H1 (cell line): ENCODE results near the gene CTTNBP2NL. TPM values are rescaled to one million over a fixed set of nuclear protein-coding genes. Genes with fewer than 3 reads are reported as not detected.

Source experiments
- CTCF ChIA-PET: fragments of 300-600 bp; sonication (Branson Sonifier 250); formaldehyde crosslinking; loops from one replicate; lab custom pipeline; 2021; ENCODE audit not compliant: partially characterized antibody; lab: Charles Lee
- POLR2A ChIA-PET: fragments of 300-600 bp; sonication (Branson Sonifier 250); formaldehyde crosslinking; loops from one replicate; lab custom pipeline; 2021; ENCODE audit warnings: inconsistent platforms; ENCODE audit not compliant: partially characterized antibody; lab: Charles Lee
- DNase-seq, 2 experiments: peaks; one replicate each; pipeline versions ENCODE4 v3.0.0 to v3.0.0-alpha.2; 2010 to 2022; ENCODE audit warnings: low spot score in 2 of 2, low read depth in 1 of 2, mixed read lengths in 1 of 2
- FAIRE-seq: peaks from 2 replicates; lab custom pipeline; 2011; peaks lifted over from hg19 to GRCh38; lab: Jason Lieb, UNC
- H2AFZ ChIP-seq: 2 replicates; pipeline ENCODE4 v1.8.1; 2012; ENCODE audit warnings: low read length, inconsistent platforms
- H2AK5ac ChIP-seq: 2 replicates; pipeline ENCODE4 v1.6.1; 2013; ENCODE audit warnings: low read depth, low read length
- H2BK120ac ChIP-seq: replicated peaks from 2 replicates; pipeline ENCODE3; 2013; ENCODE audit warnings: low read depth, low read length, inconsistent platforms
- H2BK12ac ChIP-seq: 2 replicates; pipeline ENCODE4 v1.6.1; 2013; ENCODE audit warnings: low read depth, low read length
- H2BK15ac ChIP-seq: 2 replicates; pipeline ENCODE4 v1.6.1; 2013; ENCODE audit warnings: low read length
- H2BK20ac ChIP-seq: 2 replicates; pipeline ENCODE4 v1.6.1; 2013; ENCODE audit warnings: low read length
- H2BK5ac ChIP-seq: 2 replicates; pipeline ENCODE4 v1.6.1; 2013; ENCODE audit warnings: low read depth, low read length
- H3K14ac ChIP-seq: 2 replicates; pipeline ENCODE4 v1.6.1; 2013; ENCODE audit warnings: inconsistent platforms; ENCODE audit not compliant: insufficient read length
- H3K18ac ChIP-seq: 2 replicates; pipeline ENCODE4 v1.6.1; 2013; ENCODE audit warnings: low read length; ENCODE audit errors: extremely low read depth
- H3K23ac ChIP-seq: 2 replicates; pipeline ENCODE4 v1.6.1; 2013; ENCODE audit warnings: inconsistent platforms; ENCODE audit not compliant: insufficient read length
- H3K23me2 ChIP-seq: 2 replicates; pipeline ENCODE4 v1.6.1; 2013; ENCODE audit warnings: low read depth, low read length
- H3K27ac ChIP-seq: 2 replicates; pipeline ENCODE4 v1.6.1; 2011; ENCODE audit warnings: low read depth, low read length, inconsistent platforms
- H3K27me3 ChIP-seq, 4 experiments: replicated peaks in 1 of 4; 1 replicate in 1 of 4; 2 replicates in 3 of 4; pipeline versions ENCODE4 v1.6.1 to v1.8.1; 2011 to 2013; ENCODE audit warnings: low read length in 3 of 4, mild to moderate bottlenecking in 3 of 4, inconsistent platforms in 2 of 4, mixed read lengths in 2 of 4, moderate library complexity in 1 of 4; ENCODE audit not compliant: control insufficient read depth in 3 of 4, insufficient read depth in 3 of 4; ENCODE audit errors: extremely low read depth in 1 of 4
- H3K36me3 ChIP-seq, 4 experiments: 2 replicates each; pipeline versions ENCODE4 v1.6.1 to v1.8.1; 2011 to 2013; ENCODE audit warnings: mild to moderate bottlenecking in 4 of 4, low read length in 3 of 4, moderate library complexity in 2 of 4, control low read depth in 1 of 4, inconsistent platforms in 1 of 4; ENCODE audit not compliant: insufficient read depth in 4 of 4, control insufficient read depth in 2 of 4
- H3K4ac ChIP-seq: replicated peaks from 2 replicates; pipeline ENCODE3; 2013; ENCODE audit warnings: low read length, low read depth, mixed read lengths, inconsistent platforms; ENCODE audit not compliant: insufficient read length
- H3K4me1 ChIP-seq, 4 experiments: replicated peaks in 1 of 4; 1 replicate in 1 of 4; 2 replicates in 3 of 4; pipeline versions ENCODE4 v1.6.1 to v1.8.1; 2011 to 2013; ENCODE audit warnings: low read length in 3 of 4, inconsistent platforms in 2 of 4, mixed read lengths in 1 of 4; ENCODE audit not compliant: insufficient read depth in 4 of 4, control insufficient read depth in 3 of 4
- H3K4me2 ChIP-seq, 2 experiments: 2 replicates each; pipeline versions ENCODE4 v1.6.1 to v1.8.1; 2011 to 2013; ENCODE audit warnings: low read depth in 2 of 2, low read length in 2 of 2, control low read depth in 1 of 2, inconsistent platforms in 1 of 2, mild to moderate bottlenecking in 1 of 2; ENCODE audit not compliant: insufficient read depth in 1 of 2
- H3K4me3 ChIP-seq, 4 experiments: fragments of 200-600, 300-600 bp in 1 of 4; sonication (generic), shearing (Covaris generic), sonication (Bioruptor Twin) in 1 of 4; 2 replicates each; pipeline versions ENCODE4 v1.5.1 to v1.8.1; 2011 to 2016; ENCODE audit warnings: low read length in 4 of 4, low read depth in 3 of 4, control low read depth in 2 of 4, inconsistent platforms in 2 of 4, mild to moderate bottlenecking in 2 of 4, mixed read lengths in 1 of 4, moderate library complexity in 1 of 4; ENCODE audit not compliant: insufficient read depth in 2 of 4; ENCODE audit errors: extremely low read depth in 1 of 4
- H3K56ac ChIP-seq: replicated peaks from 2 replicates; pipeline ENCODE3; 2013; ENCODE audit warnings: low read depth, mild to moderate bottlenecking, mixed read lengths, low read length, inconsistent platforms; ENCODE audit not compliant: insufficient read length
- H3K79me1 ChIP-seq: 2 replicates; pipeline ENCODE4 v1.6.1; 2013; ENCODE audit warnings: low read depth, low read length, control low read depth
- H3K79me2 ChIP-seq, 2 experiments: 2 replicates each; pipeline versions ENCODE4 v1.6.1 to v1.8.1; 2012 to 2013; ENCODE audit warnings: low read length in 2 of 2, mild to moderate bottlenecking in 2 of 2, inconsistent platforms in 1 of 2; ENCODE audit not compliant: insufficient read depth in 2 of 2, control insufficient read depth in 1 of 2
- H3K9ac ChIP-seq, 4 experiments: replicated peaks in 1 of 4; 1 replicate in 1 of 4; 2 replicates in 3 of 4; pipeline versions ENCODE4 v1.6.1 to v1.8.1; 2011 to 2013; ENCODE audit warnings: low read depth in 3 of 4, low read length in 3 of 4, control low read depth in 2 of 4, mild to moderate bottlenecking in 2 of 4, moderate library complexity in 2 of 4, inconsistent platforms in 1 of 4; ENCODE audit errors: extremely low read depth in 1 of 4
- H3K9me3 ChIP-seq, 2 experiments: 2 replicates each; pipeline versions ENCODE4 v1.6.1 to v1.8.1; 2012 to 2013; ENCODE audit warnings: mild to moderate bottlenecking in 2 of 2, moderate library complexity in 2 of 2, control low read depth in 1 of 2, inconsistent platforms in 1 of 2, low read depth in 1 of 2, low read length in 1 of 2, mixed read lengths in 1 of 2; ENCODE audit not compliant: insufficient read depth in 2 of 2
- H4K20me1 ChIP-seq, 2 experiments: replicated peaks in 1 of 2; 2 replicates each; pipeline versions ENCODE3 to v1.8.1; 2011 to 2013; ENCODE audit warnings: inconsistent platforms in 2 of 2, low read length in 2 of 2, mild to moderate bottlenecking in 1 of 2; ENCODE audit not compliant: insufficient read depth in 2 of 2, control insufficient read depth in 1 of 2
- H4K5ac ChIP-seq: 2 replicates; pipeline ENCODE4 v1.6.1; 2013; ENCODE audit warnings: low read length, low read depth, mixed read lengths, inconsistent platforms; ENCODE audit not compliant: insufficient read length
- H4K8ac ChIP-seq: 2 replicates; pipeline ENCODE4 v1.8.0; 2013; ENCODE audit warnings: mild to moderate bottlenecking, moderate library complexity, low read length, inconsistent platforms; ENCODE audit not compliant: insufficient read depth; ENCODE audit errors: extremely low read depth
- H4K91ac ChIP-seq: replicated peaks from 2 replicates; pipeline ENCODE3; 2013; ENCODE audit warnings: low read length, mixed read lengths, inconsistent platforms; ENCODE audit not compliant: insufficient read length
- RXRA ChIP-seq: IDR thresholded peaks from 2 replicates; pipeline ENCODE4 v1.6.1; 2011; ENCODE audit warnings: low read depth, mild to moderate bottlenecking, low read length, moderate library complexity; ENCODE audit not compliant: insufficient read depth
- WGBS, 2 experiments: shearing (Covaris generic) in 1 of 2; methylation state at CpG; one replicate each; pipeline versions ENCODE4 v1.1.6 to v1.1.7; 2013 to 2015; ENCODE audit warnings: low lambda C conversion rate in 2 of 2, mixed read lengths in 2 of 2, inconsistent platforms in 1 of 2, low coverage in 1 of 2, missing lambda C conversion rate in 1 of 2; ENCODE audit not compliant: insufficient replicate concordance in 2 of 2, insufficient coverage in 1 of 2, insufficient read length in 1 of 2; ENCODE audit errors: extremely low coverage in 1 of 2, missing lambda C conversion rate in 1 of 2; 5-methylcytosine and 5-hydroxymethylcytosine counted together
- polyA plus RNA-seq, 7 experiments: library from polyadenylated mRNA; depleted of rRNA in 3 of 7; stranded (reverse) in 5 of 7; unstranded in 2 of 7; fragments of >200 nt in 5 of 7; fragments of 200-250 nt in 2 of 7; gene quantifications; 1 replicate in 5 of 7; 2 replicates in 1 of 7; 4 replicates in 1 of 7; pipeline versions ENCODE4 v1.2.1 to v1.2.3, GENCODE V29; 2011 to 2013; ENCODE audit warnings: missing spikeins in 2 of 7, mixed read lengths in 2 of 7
- total RNA-seq: library from RNA; stranded (reverse); fragmentation: NEBNext Ultra II Directional; extraction: Animal tissue kit (Norgen Biotek cat#: 25700); gene quantifications from 2 replicates; pipeline ENCODE4 v1.2.1, GENCODE V29; 2021

The CTTNBP2NL gene
- total and polyA plus RNA-seq, 2 of the 8 experiments (the other 6 are each of a cell fraction or from before 2014, with no cell fraction given) = 6.4 to 35.1 TPM

- no peak overlapping the region for H2BK5ac ChIP-seq
- no peaks in the 10 kb centered on the region for H3K4me1 ChIP-seq
- ChIA-PET CTCF (interaction anchor here (0.5 to 3.6 kb wide), 5 partner anchors 9 to 1599 kb away, joined by 3 to 16 read pairs (median 3); no protein-coding TSS in a partner anchor), POLR2A (interaction anchor here (0.6 to 1.6 kb wide), 5 partner anchors 10 to 216 kb away, joined by 3 to 6 read pairs (median 4); no protein-coding TSS in a partner anchor)
- H3K9me3 ChIP-seq = no peaks in the 10 kb centered on the region
- peaks cover 4 to 7% of the 10 kb centered on the region in 2 experiments for H4K20me1 ChIP-seq
- WGBS, 2 experiments = 84% methylated on average over 2 of the region's 2 CpGs; no CpG with 5 or more reads in 1 of the 2 experiments
- no peak overlapping the region for H3K23ac ChIP-seq
- no peaks in the 10 kb centered on the region for H3K27me3 ChIP-seq
- H3K79me2 ChIP-seq = peaks cover 0 to 51% of the 10 kb centered on the region in 2 experiments; a peak in 2 of 4 replicates
- no peak overlapping the region for H3K27ac ChIP-seq
- H3K4me3 ChIP-seq = no peak overlapping the region
- H3K14ac ChIP-seq = no peak overlapping the region
- no peak overlapping the region for H4K5ac ChIP-seq
- H3K4me2 ChIP-seq = no peak overlapping the region
- no peak overlapping the region for H2BK20ac ChIP-seq
- H3K4ac ChIP-seq = no peak overlapping the region
- H3K79me1 ChIP-seq = peaks cover 3% of the 10 kb centered on the region; the same call in 1 of the 2 replicates
- H3K9ac ChIP-seq = no peak overlapping the region
- H4K91ac ChIP-seq = no peak overlapping the region
- H3K18ac ChIP-seq = no peak overlapping the region
- H2BK15ac ChIP-seq = no peak overlapping the region
- H4K8ac ChIP-seq = no peak overlapping the region
- no peak overlapping the region for H3K56ac ChIP-seq
- DNase-seq = no peak
- no peak overlapping the region for H2AK5ac ChIP-seq
- no peaks in the 10 kb centered on the region for H3K23me2 ChIP-seq
- TF ChIP-seq RXRA = no peak
- TF ChIP-seq, all 59 proteins: peak for 0
- FAIRE-seq = no peak
- Histone ChIP-seq H3K36me3 (peaks cover 0 to 20% (median 6%) of the 10 kb centered on the region in 4 experiments; a peak in 3 of 8 replicates), H2AFZ (no peak overlapping the region), H2BK12ac (no peak overlapping the region), H2BK120ac (no peak overlapping the region)
Observed at GRCh38 chr1:112410673-112411072, 14.7 kb downstream of the CTTNBP2NL start.
